ENCODE data around the gene TRAF2. TPM values are rescaled to one million over a fixed set of nuclear protein-coding genes. Genes with fewer than 3 reads are reported as not detected.

Gene TRAF2
- polyA plus RNA-seq, 2 of the 4 experiments (the other 2 are of a cell fraction): 23.8 to 39.5 TPM

GRCh38 chr9:136903041-136903554 is 16.8 kb downstream of the TRAF2 start:
- Histone ChIP-seq H3K4me1 (peaks cover 73% of the 10 kb centered on the region), H3K4me3 (0 out of 3 replicates have a peak overlapping the region, but pooled peaks have one; percentile 2), H3K9me3 (no peaks in the 10 kb centered on the region), H3K27ac (peak overlapping the region; percentile 96), H3K4me2 (peak overlapping the region; percentile 81)
- ATAC-seq (peak; percentile 7 to 39; a peak in 3 of 6 replicates), DNase-seq (ENCODE audit: low read depth in 1 of 2, low spot score in 1 of 2) (peak; percentile 49 to 92), FAIRE-seq (no peak)
- ChIA-PET POLR2A (interaction anchor here (0.9 to 4.2 kb wide), 10 partner anchors 9 to 132 kb away, joined by 3 to 108 read pairs (median 6); partner anchors contain the start of genes EDF1, FBXW5, PAXX and TRAF2), CTCF (interaction anchor here (0.8 to 10.7 kb wide), 8 partner anchors 11 to 126 kb away, joined by 3 to 139 read pairs (median 6); partner anchors contain the start of genes C8G and TRAF2)
- 2% methylated on average over 12 of the region's 12 CpGs for WGBS (ENCODE audit: missing lambda C conversion rate)
- TF ChIP-seq RNF2 (IDR thresholded peaks at IDR 0.05; ENCODE audit: borderline replicate concordance, low read depth): no peak
- peak; percentile 71; the same call in 1 of the 2 replicates for TF ChIP-seq ATOH8 (CRISPR knock-in tag; IDR thresholded peaks at IDR 0.05; ENCODE audit: low read depth)
- peak; percentile 79 for TF ChIP-seq HOXB13 (CRISPR knock-in tag; IDR thresholded peaks at IDR 0.05; ENCODE audit: low read depth)
- TF ChIP-seq NFE2L2 (conservative IDR thresholded peaks at IDR 0.05; ENCODE audit: low read length): no peak
- no peak for TF ChIP-seq CTCF (IDR thresholded peaks at IDR 0.05)
- no peak for TF ChIP-seq KDM1A (IDR thresholded peaks at IDR 0.05; ENCODE audit: low read depth)
- no peak for TF ChIP-seq ZC3H11A (IDR thresholded peaks at IDR 0.05)
- no peak for TF ChIP-seq USF2 (IDR thresholded peaks at IDR 0.05)
- no peak for TF ChIP-seq E2F6 (IDR thresholded peaks at IDR 0.05; ENCODE audit: borderline replicate concordance, low read depth)
- TF ChIP-seq CBX8 (IDR thresholded peaks at IDR 0.05): no peak
- no peak for TF ChIP-seq MAZ (IDR thresholded peaks at IDR 0.05; ENCODE audit: borderline replicate concordance, low read depth, low read length)
- 0 out of 2 replicates have a peak, but pooled peaks have one; percentile 54 for TF ChIP-seq HOXA7 (CRISPR knock-in tag; IDR thresholded peaks at IDR 0.05)
- TF ChIP-seq GATA3 (IDR thresholded peaks at IDR 0.05; ENCODE audit: borderline replicate concordance): peak; percentile 77; the same call in 1 of the 2 replicates
- TF ChIP-seq ESRRA (IDR thresholded peaks at IDR 0.05; ENCODE audit: borderline replicate concordance, low read length): no peak
- TF ChIP-seq JUNB (IDR thresholded peaks at IDR 0.05): no peak
- TF ChIP-seq CHD2 (IDR thresholded peaks at IDR 0.05; ENCODE audit: low read length, partially characterized antibody): no peak
- no peak for TF ChIP-seq HEYL (CRISPR knock-in tag; IDR thresholded peaks at IDR 0.05)
- no peak for TF ChIP-seq MAFK (IDR thresholded peaks at IDR 0.05; ENCODE audit: partially characterized antibody)
- no peak for TF ChIP-seq SMC3 (IDR thresholded peaks at IDR 0.05)
- no peak for TF ChIP-seq NPAS2 (CRISPR knock-in tag; IDR thresholded peaks at IDR 0.05; ENCODE audit: borderline replicate concordance)
- no peak for TF ChIP-seq HES2 (IDR thresholded peaks at IDR 0.05)
- TF ChIP-seq SREBF2 (IDR thresholded peaks at IDR 0.05): no peak
- no peak for TF ChIP-seq HDAC2 (IDR thresholded peaks at IDR 0.05)
- TF ChIP-seq EHF (CRISPR knock-in tag; IDR thresholded peaks at IDR 0.05): peak; percentile 77
- no peak for TF ChIP-seq ELK1 (IDR thresholded peaks at IDR 0.05; ENCODE audit: low read depth, low read length)
- TF ChIP-seq BHLHE40 (IDR thresholded peaks at IDR 0.05; ENCODE audit: low read depth, low read length): no peak
- TF ChIP-seq FOSL2 (IDR thresholded peaks at IDR 0.05): no peak
- TF ChIP-seq FOSL2 (CRISPR knock-in tag; IDR thresholded peaks at IDR 0.05): 0 out of 2 replicates have a peak, but pooled peaks have one; percentile 20
- TF ChIP-seq FOXS1 (CRISPR knock-in tag; IDR thresholded peaks at IDR 0.05): peak; percentile 69
- TF ChIP-seq ZFP36 (IDR thresholded peaks at IDR 0.05; ENCODE audit: borderline replicate concordance, partially characterized antibody): no peak
- no peak for TF ChIP-seq KDM5A (IDR thresholded peaks at IDR 0.05)
- no peak for TF ChIP-seq POLR2AphosphoS2 (conservative IDR thresholded peaks at IDR 0.05; ENCODE audit: low read length)
- TF ChIP-seq TFCP2L1 (CRISPR knock-in tag; IDR thresholded peaks at IDR 0.05): no peak; the same call in 1 of the 2 replicates
- TF ChIP-seq FOSB (CRISPR knock-in tag; IDR thresholded peaks at IDR 0.05): peak; percentile 65; the same call in 1 of the 2 replicates
- TF ChIP-seq RARB (CRISPR knock-in tag; IDR thresholded peaks at IDR 0.05): peak; percentile 27; the same call in 1 of the 2 replicates
- TF ChIP-seq RCOR1 (IDR thresholded peaks at IDR 0.05; ENCODE audit: low read depth, low read length): no peak
- peak; percentile 28; the same call in 1 of the 2 replicates for TF ChIP-seq ZSCAN20 (CRISPR knock-in tag; IDR thresholded peaks at IDR 0.05)
